Keratinocyte (primary cell): ENCODE measurements around the gene ZP1. TPM values are rescaled to one million over a fixed set of nuclear protein-coding genes. Genes with fewer than 3 reads are reported as not detected.

Experiments
- DNase-seq: peaks from one replicate; pipeline ENCODE4 v3.0.0-alpha.2; 2011; ENCODE audit warnings: low read depth, missing footprints, low spot score
- FAIRE-seq: peaks from 2 replicates; lab custom pipeline; 2011; peaks lifted over from hg19 to GRCh38; lab: Jason Lieb, UNC
- H2AFZ ChIP-seq: 2 replicates; pipeline ENCODE4 v1.6.0; 2012; ENCODE audit warnings: low read length, control low read depth, inconsistent platforms; ENCODE audit not compliant: control insufficient read depth
- H3K27ac ChIP-seq: 2 replicates; pipeline ENCODE4 v1.5.1; 2011; ENCODE audit warnings: low read length; ENCODE audit not compliant: control insufficient read depth, insufficient read depth
- H3K27me3 ChIP-seq: 3 replicates; pipeline ENCODE4 v1.6.0; 2011; ENCODE audit warnings: low read length; ENCODE audit not compliant: control insufficient read depth, insufficient read depth; ENCODE audit errors: extremely low read depth
- H3K36me3 ChIP-seq, 2 experiments: 2 replicates in 1 of 2; 3 replicates in 1 of 2; pipeline ENCODE4 v1.5.1; 2011; ENCODE audit warnings: low read length in 2 of 2, mild to moderate bottlenecking in 1 of 2; ENCODE audit not compliant: control insufficient read depth in 2 of 2, insufficient read depth in 2 of 2; ENCODE audit errors: extremely low read depth in 1 of 2
- H3K4me1 ChIP-seq: 3 replicates; pipeline ENCODE4 v1.5.1; 2011; ENCODE audit warnings: low read length; ENCODE audit not compliant: control insufficient read depth, insufficient read depth; ENCODE audit errors: extremely low read depth
- H3K4me2 ChIP-seq: 3 replicates; pipeline ENCODE4 v1.6.0; 2011; ENCODE audit warnings: low read depth, low read length; ENCODE audit not compliant: control insufficient read depth, insufficient read depth; ENCODE audit errors: extremely low read depth
- H3K4me3 ChIP-seq, 3 experiments: fragments of 200-600 bp in 1 of 3; sonication (generic) in 1 of 3; 2 replicates in 2 of 3; 3 replicates in 1 of 3; pipeline ENCODE4 v1.5.1; 2011 to 2016; ENCODE audit warnings: low read length in 3 of 3, mild to moderate bottlenecking in 3 of 3, control low read depth in 2 of 3, inconsistent platforms in 1 of 3, low read depth in 1 of 3, mixed read lengths in 1 of 3, mixed run types in 1 of 3, moderate library complexity in 1 of 3; ENCODE audit not compliant: control insufficient read depth in 2 of 3, insufficient read depth in 2 of 3; ENCODE audit errors: extremely low read depth in 1 of 3
- H3K79me2 ChIP-seq: 2 replicates; pipeline ENCODE4 v1.6.0; 2012; ENCODE audit warnings: low read length; ENCODE audit not compliant: control insufficient read depth, insufficient read depth
- H3K9ac ChIP-seq: 3 replicates; pipeline ENCODE4 v1.6.0; 2011; ENCODE audit warnings: low read length; ENCODE audit not compliant: control insufficient read depth, insufficient read depth; ENCODE audit errors: extremely low read depth
- H3K9me1 ChIP-seq: 3 replicates; pipeline ENCODE4 v1.6.0; 2011; ENCODE audit warnings: low read length; ENCODE audit not compliant: control insufficient read depth, insufficient read depth; ENCODE audit errors: extremely low read depth
- H3K9me3 ChIP-seq: 2 replicates; pipeline ENCODE4 v1.5.1; 2012; ENCODE audit warnings: low read depth, low read length; ENCODE audit not compliant: control insufficient read depth
- H4K20me1 ChIP-seq: 3 replicates; pipeline ENCODE4 v1.6.0; 2011; ENCODE audit warnings: low read length; ENCODE audit not compliant: control insufficient read depth, insufficient read depth; ENCODE audit errors: extremely low read depth
- EZH2 ChIP-seq: IDR thresholded peaks from one replicate; pipeline ENCODE4 v1.6.1; 2012; ENCODE audit warnings: inconsistent platforms, mild to moderate bottlenecking, low read length, moderate library complexity
- dilution Hi-C: fragments of 300-500 bp; cut with MboI; formaldehyde crosslinking; loops from one replicate; pipeline ENCODE4 v1.7.0; 2020; ENCODE audit warnings: low sequenced_read_pairs; ENCODE audit not compliant: extremely low pct_ligation_motif_present
- polyA plus RNA-seq, 5 experiments: library from polyadenylated mRNA; depleted of rRNA in 3 of 5; stranded (reverse) in 3 of 5; stranded (forward) in 1 of 5; unstranded in 1 of 5; fragments of >200 nt; gene quantifications; 1 replicate in 1 of 5; 2 replicates in 3 of 5; 3 replicates in 1 of 5; pipeline versions ENCODE4 v1.2.1 to v1.2.3, GENCODE V29; 2011 to 2012; ENCODE audit warnings: missing spikeins in 2 of 5, low read depth in 1 of 5, low replicate concordance in 1 of 5
- TF ChIP-seq, protein P1 (sequence below), 3 experiments: IDR thresholded peaks in 1 of 3; conservative IDR thresholded peaks in 1 of 3; optimal IDR thresholded peaks in 1 of 3; 2 replicates in 2 of 3; 3 replicates in 1 of 3; pipeline versions ENCODE3 to v1.5.1; 2011; ENCODE audit warnings: low read length in 3 of 3, mild to moderate bottlenecking in 3 of 3, moderate library complexity in 2 of 3, control low read depth in 1 of 3, inconsistent platforms in 1 of 3; ENCODE audit not compliant: insufficient read depth in 2 of 3; ENCODE audit errors: extremely low read depth in 1 of 3

ZP1 gene
- polyA plus RNA-seq, 1 donor (not counting 4 experiments of a cell fraction or from before 2014, with no cell fraction given): not detected

DNA sequence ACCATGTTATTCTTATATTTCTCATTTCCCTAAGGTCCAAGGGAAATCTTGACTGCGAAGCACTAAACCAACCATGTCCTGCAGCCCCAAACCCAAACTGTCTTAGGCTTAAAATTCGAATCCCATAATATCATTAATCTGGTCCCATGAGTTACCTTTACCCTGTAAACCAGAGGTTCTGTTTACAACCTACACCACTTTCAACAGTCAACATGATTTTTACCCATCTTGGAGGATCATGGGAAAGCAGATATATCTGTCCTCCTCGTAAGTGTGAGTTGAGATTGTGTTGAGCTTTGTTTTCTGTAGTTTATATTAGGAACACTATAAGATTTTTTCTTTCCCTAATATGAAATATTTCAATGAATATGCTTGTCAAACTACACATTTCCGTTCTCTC, 32.6 kb downstream of the ZP1 start:
- Histone ChIP-seq H3K36me3 (peaks cover 41 to 54% of the 10 kb centered on the region in 2 experiments), H3K4me2 (no peak overlapping the region), H3K9ac (no peak overlapping the region), H3K9me3 (no peaks in the 10 kb centered on the region), H2AFZ (no peak overlapping the region), H3K9me1 (no peaks in the 10 kb centered on the region), H3K4me3 (no peak overlapping the region), H3K4me1 (peaks cover 5% of the 10 kb centered on the region), H3K27ac (no peak overlapping the region), H4K20me1 (peaks cover 7% of the 10 kb centered on the region), H3K79me2 (peaks cover 28% of the 10 kb centered on the region), H3K27me3 (no peaks in the 10 kb centered on the region)
- DNase-seq (no peak), FAIRE-seq (no peak)
- dilution Hi-C loops: no loop called here
- TF ChIP-seq, protein P1, sequence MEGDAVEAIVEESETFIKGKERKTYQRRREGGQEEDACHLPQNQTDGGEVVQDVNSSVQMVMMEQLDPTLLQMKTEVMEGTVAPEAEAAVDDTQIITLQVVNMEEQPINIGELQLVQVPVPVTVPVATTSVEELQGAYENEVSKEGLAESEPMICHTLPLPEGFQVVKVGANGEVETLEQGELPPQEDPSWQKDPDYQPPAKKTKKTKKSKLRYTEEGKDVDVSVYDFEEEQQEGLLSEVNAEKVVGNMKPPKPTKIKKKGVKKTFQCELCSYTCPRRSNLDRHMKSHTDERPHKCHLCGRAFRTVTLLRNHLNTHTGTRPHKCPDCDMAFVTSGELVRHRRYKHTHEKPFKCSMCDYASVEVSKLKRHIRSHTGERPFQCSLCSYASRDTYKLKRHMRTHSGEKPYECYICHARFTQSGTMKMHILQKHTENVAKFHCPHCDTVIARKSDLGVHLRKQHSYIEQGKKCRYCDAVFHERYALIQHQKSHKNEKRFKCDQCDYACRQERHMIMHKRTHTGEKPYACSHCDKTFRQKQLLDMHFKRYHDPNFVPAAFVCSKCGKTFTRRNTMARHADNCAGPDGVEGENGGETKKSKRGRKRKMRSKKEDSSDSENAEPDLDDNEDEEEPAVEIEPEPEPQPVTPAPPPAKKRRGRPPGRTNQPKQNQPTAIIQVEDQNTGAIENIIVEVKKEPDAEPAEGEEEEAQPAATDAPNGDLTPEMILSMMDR (optimal IDR thresholded peaks at IDR 0.05 in 1 of 3, IDR thresholded peaks at IDR 0.05 in 1 of 3, conservative IDR thresholded peaks at IDR 0.05 in 1 of 3; ENCODE audit: extremely low read depth in 1 of 3, insufficient read depth in 2 of 3, low read length in 3 of 3): no peak
- TF ChIP-seq EZH2: no peak

DNA sequence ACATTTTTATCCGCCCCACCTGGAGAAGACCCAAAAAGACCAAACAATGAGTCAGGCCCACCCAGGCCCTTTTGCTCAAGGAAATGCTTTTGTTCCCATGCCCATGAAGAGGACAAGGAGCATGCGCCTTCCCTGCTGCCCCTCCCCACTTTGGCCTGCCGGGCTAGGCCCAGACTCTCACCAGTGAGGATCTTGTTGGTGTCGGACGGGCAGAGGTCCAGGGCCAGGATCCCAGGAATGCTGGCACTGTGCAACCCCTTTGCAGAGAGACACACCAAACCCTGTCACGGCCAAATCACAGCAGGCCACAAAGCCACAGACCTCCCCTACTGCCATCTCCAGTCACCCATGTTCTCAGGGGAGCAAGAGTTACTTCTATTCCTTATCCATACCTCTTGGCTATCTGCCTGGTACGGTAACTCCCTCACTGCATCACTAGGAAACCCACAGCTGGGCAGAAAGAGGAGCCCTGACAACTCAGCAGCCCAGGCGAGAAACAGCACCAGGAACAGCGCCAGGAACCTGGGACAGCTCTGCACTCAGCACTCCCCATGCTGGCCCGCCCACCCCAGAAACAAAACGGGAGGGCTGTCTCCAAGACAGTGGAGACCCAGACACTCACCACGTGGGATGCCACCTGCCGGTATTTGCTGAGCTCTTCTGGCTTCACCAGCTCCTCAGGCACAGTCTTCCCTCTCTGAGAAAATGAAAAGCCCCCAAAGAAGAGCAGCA, 33.5 kb downstream of the ZP1 start:
- Histone ChIP-seq H2AFZ (no peak overlapping the region), H3K9me3 (no peaks in the 10 kb centered on the region), H3K27me3 (no peaks in the 10 kb centered on the region), H3K9me1 (no peaks in the 10 kb centered on the region), H3K36me3 (peaks cover 37 to 51% of the 10 kb centered on the region in 2 experiments), H3K79me2 (peaks cover 36% of the 10 kb centered on the region), H3K4me1 (peaks cover 11% of the 10 kb centered on the region), H3K27ac (no peak overlapping the region), H3K9ac (no peak overlapping the region), H4K20me1 (peaks cover 10% of the 10 kb centered on the region), H3K4me2 (no peak overlapping the region), H3K4me3 (no peak overlapping the region)
- dilution Hi-C loops: no loop called here
- FAIRE-seq (no peak), DNase-seq (no peak)
- TF ChIP-seq EZH2: no peak
- TF ChIP-seq, protein P1 (optimal IDR thresholded peaks at IDR 0.05 in 1 of 3, IDR thresholded peaks at IDR 0.05 in 1 of 3, conservative IDR thresholded peaks at IDR 0.05 in 1 of 3; ENCODE audit: extremely low read depth in 1 of 3, insufficient read depth in 2 of 3, low read length in 3 of 3): no peak
